MM.1S (cell line): ENCODE data around the gene NSF.

Experiments used
- EZH2 ChIP-seq: fragments of 300-600 bp; sonication (generic); optimal IDR thresholded peaks from 2 replicates; pipeline ENCODE3; 2017; ENCODE audit warnings: low read depth, mild to moderate bottlenecking, antibody characterized with exemption, low read length, mixed read lengths
- EZH2phosphoT487 ChIP-seq: fragments of 300-600 bp; sonication (generic); IDR thresholded peaks from 2 replicates; pipeline ENCODE4 v1.6.1; 2018; ENCODE audit warnings: antibody characterized with exemption, low read length
- TF ChIP-seq, protein P1 (sequence below): fragments of 300-600 bp; sonication (generic); IDR thresholded peaks from 2 replicates; pipeline ENCODE4 v1.5.1; 2016; ENCODE audit warnings: antibody characterized with exemption, low read length, mixed read lengths

DNA sequence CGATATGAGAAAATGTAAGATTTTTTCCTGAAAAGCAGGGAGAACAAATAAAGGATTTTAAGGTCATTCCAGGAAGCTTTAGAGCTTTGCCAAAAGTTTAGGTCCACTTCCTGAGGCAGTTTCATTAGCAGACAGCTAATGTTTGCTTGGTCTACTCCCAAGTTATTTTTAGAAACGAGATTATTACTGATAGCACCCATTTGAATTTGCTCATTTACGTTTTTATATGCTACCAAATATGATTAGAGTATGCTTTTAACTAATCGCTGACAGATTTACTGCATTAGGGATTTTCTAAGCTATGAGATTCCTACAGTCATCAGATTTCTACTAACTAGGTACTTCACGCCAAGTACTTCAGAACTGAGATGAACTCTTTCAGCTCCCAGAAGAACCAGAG, 129.9 kb downstream of the NSF start:
- TF ChIP-seq, protein P1, sequence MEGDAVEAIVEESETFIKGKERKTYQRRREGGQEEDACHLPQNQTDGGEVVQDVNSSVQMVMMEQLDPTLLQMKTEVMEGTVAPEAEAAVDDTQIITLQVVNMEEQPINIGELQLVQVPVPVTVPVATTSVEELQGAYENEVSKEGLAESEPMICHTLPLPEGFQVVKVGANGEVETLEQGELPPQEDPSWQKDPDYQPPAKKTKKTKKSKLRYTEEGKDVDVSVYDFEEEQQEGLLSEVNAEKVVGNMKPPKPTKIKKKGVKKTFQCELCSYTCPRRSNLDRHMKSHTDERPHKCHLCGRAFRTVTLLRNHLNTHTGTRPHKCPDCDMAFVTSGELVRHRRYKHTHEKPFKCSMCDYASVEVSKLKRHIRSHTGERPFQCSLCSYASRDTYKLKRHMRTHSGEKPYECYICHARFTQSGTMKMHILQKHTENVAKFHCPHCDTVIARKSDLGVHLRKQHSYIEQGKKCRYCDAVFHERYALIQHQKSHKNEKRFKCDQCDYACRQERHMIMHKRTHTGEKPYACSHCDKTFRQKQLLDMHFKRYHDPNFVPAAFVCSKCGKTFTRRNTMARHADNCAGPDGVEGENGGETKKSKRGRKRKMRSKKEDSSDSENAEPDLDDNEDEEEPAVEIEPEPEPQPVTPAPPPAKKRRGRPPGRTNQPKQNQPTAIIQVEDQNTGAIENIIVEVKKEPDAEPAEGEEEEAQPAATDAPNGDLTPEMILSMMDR = no peak
- TF ChIP-seq EZH2 (no peak), EZH2phosphoT487 (no peak)
